Mesodermal cell (in vitro differentiated cells): ENCODE data around the gene TBCD.

Source experiments
- H3K27ac ChIP-seq: 2 replicates; pipeline ENCODE4 v1.7.0; 2013; ENCODE audit warnings: mild to moderate bottlenecking, low read depth, low read length, moderate library complexity; ENCODE audit not compliant: severe bottlenecking
- H3K36me3 ChIP-seq: 2 replicates; pipeline ENCODE4 v1.7.1; 2013; ENCODE audit warnings: mild to moderate bottlenecking, low read length, moderate library complexity; ENCODE audit not compliant: control insufficient read depth, insufficient read depth
- H3K4me1 ChIP-seq: one replicate; pipeline ENCODE4 v1.7.1; 2013; ENCODE audit warnings: mild to moderate bottlenecking, low read length; ENCODE audit not compliant: insufficient read depth, control insufficient read depth, poor library complexity, severe bottlenecking
- H3K4me3 ChIP-seq: 2 replicates; pipeline ENCODE4 v1.7.0; 2013; ENCODE audit warnings: low read length, control low read depth, mild to moderate bottlenecking; ENCODE audit not compliant: insufficient read depth, poor library complexity, severe bottlenecking; ENCODE audit errors: extremely low read depth
- H3K9me3 ChIP-seq: 2 replicates; pipeline ENCODE4 v1.7.1; 2013; ENCODE audit warnings: mild to moderate bottlenecking, low read length, moderate library complexity; ENCODE audit not compliant: control insufficient read depth
- WGBS, 2 experiments: methylation state at CpG; one replicate each; pipeline ENCODE4 v1.1.5; 2013; ENCODE audit warnings: missing lambda C conversion rate in 2 of 2; ENCODE audit not compliant: insufficient coverage in 2 of 2; 5-methylcytosine and 5-hydroxymethylcytosine counted together

Gene TBCD

DNA sequence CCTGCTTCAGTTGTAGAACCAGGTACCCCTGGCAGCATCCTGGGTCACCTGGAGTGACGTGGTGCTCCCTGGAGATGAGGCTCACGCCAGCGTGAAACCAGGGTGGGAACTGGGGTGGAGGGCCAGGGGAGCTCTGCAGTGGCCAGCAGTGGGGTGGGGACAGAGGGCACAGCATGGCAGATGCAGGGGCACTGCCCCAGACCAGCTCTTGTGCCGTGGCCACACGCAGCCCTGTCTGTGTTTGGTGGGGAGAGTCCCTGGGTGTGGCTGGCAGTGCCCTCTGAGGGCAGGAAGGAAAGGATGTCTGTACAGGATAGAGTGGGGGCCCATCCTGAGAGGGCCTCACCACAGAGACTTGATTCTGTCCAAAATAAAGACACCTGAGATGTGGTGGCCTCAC, 63.5 kb downstream of the TBCD start:
- no peak overlapping the region for H3K27ac ChIP-seq
- H3K9me3 ChIP-seq, result peaks cover 10% of the 10 kb centered on the region
- H3K36me3 ChIP-seq, result peaks cover 71% of the 10 kb centered on the region
- WGBS, 2 experiments, result 97 to 100% methylated on average over 3 to 5 of the region's 5 CpGs
- no peaks in the 10 kb centered on the region for H3K4me1 ChIP-seq
- no peak overlapping the region for H3K4me3 ChIP-seq

DNA sequence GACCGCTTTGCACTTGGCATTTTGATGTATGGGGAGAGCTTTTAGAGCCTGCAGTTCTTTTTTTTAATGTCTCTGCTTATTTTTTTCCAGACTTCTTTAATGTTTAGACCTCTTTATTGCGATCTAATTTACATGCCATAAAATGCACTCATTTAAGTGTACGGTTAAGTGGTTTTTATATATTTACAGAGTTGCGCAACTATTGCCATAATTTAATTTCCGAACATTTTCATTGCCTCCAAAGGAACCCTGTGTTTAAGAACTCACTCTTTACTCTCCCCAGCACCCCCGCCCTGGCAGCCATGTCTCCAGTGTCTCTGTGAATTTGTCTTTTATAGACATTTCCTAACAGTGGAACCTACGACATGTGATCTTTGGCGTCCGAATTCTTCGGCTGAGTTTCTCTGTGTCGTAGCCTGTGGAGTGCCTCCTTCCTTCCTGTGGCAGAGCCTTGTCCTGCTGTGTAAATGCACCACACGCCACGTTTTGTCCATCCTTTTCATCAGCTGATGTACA, 64.0 kb downstream of the TBCD start:
- 96 to 98% methylated on average over 8 to 11 of the region's 13 CpGs for WGBS, 2 experiments

DNA sequence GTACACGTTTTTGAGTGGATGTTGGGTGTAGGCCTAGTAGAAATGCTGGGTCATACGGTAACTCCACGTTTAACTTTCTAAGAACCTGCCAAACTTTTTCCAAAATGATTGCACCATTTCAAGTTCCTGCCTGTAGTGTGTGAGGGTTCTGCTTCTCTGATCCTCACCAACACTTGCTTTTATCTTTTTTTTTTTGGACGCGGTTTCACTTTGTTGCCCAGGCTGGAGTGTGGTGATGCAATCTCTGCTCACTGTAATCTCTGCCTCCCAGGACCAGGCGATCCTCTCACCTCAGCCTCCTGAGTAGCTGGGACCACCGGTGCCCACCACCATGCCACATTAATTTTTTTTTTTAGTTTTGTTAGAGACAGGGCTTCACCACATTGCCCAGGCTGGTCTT, 64.5 kb downstream of the TBCD start:
- H3K9me3 ChIP-seq, result peaks cover 11% of the 10 kb centered on the region
- WGBS, 2 experiments, result 90% methylated on average over 4 of the region's 7 CpGs; no CpG with 5 or more reads in 1 of the 2 experiments
- H3K4me3 ChIP-seq, result no peak overlapping the region
- H3K27ac ChIP-seq, result no peak overlapping the region
- no peaks in the 10 kb centered on the region for H3K4me1 ChIP-seq
- H3K36me3 ChIP-seq, result peaks cover 71% of the 10 kb centered on the region

More for the DNA sequence above, 64.0 kb downstream of the TBCD start:
- Histone ChIP-seq H3K4me1 (no peaks in the 10 kb centered on the region), H3K36me3 (peaks cover 70% of the 10 kb centered on the region), H3K4me3 (no peak overlapping the region), H3K27ac (no peak overlapping the region), H3K9me3 (peaks cover 11% of the 10 kb centered on the region)

DNA sequence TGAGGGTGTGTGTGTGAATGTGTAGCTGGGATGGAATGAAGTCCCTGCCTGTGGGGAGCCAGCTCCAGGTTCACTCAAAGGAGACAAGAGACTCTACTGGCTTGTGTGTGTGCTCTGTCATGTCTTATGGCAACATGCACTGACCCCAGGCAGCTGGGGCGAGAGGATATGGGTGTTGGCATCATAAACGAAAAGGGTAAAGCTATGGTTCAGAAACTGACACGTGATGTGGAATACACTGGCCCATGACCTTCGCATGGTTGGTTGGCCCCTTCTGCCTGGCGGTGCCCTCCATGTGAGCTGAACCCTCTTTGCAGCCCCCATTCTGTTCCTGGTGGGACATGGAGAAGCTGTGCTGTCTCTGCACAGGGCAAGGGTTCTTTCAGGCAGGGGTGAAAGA, 66.1 kb downstream of the TBCD start:
- Histone ChIP-seq H3K4me3 (no peak overlapping the region), H3K9me3 (peaks cover 11% of the 10 kb centered on the region), H3K27ac (no peak overlapping the region), H3K36me3 (peaks cover 69% of the 10 kb centered on the region), H3K4me1 (no peaks in the 10 kb centered on the region)
- 96 to 100% methylated on average over 4 to 5 of the region's 5 CpGs for WGBS, 2 experiments

DNA sequence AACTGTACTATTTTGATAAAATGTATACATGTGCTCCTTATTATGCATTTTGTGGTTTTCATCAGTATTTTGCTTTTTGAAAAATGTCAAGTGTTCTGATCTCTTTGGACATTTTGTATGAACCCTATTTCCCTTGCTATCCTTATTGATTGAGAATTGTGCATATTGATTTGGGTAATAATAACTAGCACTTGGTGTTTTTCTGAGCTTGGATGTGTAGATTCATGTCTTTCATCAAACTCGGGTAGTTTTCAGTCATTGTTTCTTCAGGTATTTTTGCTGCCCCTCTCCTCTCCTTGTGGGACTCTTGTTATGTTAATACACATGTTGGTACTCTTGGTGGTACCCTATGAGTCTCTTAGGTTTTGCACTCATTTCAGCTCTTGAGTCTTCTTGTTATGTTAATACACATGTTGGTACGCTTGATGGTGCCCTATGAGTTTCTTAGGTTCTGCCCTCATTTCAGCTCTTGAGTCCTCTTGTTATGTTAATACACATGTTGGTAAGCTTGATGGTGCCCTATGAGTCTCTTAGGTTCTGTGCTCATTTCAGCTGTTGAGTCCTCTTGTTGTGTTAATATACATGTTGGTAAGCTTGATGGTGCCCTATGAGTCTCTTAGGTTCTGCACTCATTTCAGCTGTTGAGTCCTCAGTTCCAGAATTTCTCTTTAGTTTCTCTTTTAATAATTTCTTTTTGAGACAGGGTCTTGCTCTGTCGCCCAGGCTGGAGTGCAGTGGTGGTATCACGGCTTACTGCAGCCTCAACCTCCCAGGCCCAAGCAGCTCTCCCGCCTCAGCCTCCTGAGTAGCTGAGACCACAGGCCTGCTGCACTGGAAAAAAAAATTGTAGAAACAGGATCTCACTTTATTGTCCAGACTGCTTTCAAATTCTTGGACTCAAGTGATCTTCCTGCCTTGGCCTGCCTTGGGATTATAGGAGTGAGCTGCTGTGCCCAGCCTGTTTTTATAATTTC, 68.7 kb downstream of the TBCD start:
- H3K36me3 ChIP-seq, result peaks cover 55% of the 10 kb centered on the region
- no peak overlapping the region for H3K27ac ChIP-seq
- H3K4me3 ChIP-seq, result no peak overlapping the region
- H3K9me3 ChIP-seq, result peaks cover 11% of the 10 kb centered on the region
- 91% methylated on average over 3 to 4 of the region's 5 CpGs for WGBS, 2 experiments
- H3K4me1 ChIP-seq, result no peaks in the 10 kb centered on the region

DNA sequence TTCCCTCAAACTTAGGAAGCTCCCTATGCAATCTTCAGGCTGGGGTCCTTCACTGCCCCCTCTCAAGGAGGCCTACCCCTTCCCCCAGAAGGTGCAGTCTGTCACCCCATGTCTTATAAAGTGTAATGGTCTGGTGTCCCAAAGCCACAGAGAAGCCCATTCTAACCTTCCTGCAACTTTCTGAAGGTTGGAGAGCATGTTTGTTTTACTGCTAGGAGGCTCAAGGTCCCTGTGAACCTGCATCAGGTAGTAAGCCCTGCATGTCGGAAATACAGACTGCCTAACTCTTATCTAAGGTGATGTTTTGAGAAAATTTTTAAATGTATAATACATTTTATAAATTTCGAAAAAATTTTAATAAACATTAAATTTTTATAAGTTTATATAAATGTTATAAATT, 69.7 kb downstream of the TBCD start:
- H3K36me3 ChIP-seq, result peaks cover 47% of the 10 kb centered on the region
- no peaks in the 10 kb centered on the region for H3K4me1 ChIP-seq
- no peak overlapping the region for H3K4me3 ChIP-seq
- no CpG with 5 or more reads among the region's 2 CpGs for WGBS, 2 experiments
- peaks cover 11% of the 10 kb centered on the region for H3K9me3 ChIP-seq
- H3K27ac ChIP-seq, result no peak overlapping the region

DNA sequence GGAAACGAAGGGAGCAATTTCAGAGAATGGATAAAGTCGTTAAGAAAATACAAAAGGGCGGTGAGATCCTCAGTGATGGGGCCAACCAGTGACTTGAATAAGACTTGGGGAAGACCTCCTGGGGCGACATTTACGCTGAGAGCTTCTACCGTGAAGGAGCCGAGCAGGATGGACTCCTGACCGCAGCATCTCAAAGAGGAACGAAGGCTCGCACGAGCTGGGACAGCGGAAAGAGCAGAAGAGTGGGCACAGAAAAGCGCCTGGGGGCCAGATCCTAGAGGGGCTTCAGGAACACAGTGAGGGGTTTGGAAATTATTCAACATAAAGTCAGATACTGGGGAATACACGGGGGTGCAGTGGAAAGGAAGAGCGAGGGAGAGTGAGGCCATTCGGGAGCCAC, 70.4 kb downstream of the TBCD start:
- no peaks in the 10 kb centered on the region for H3K4me1 ChIP-seq
- no peak overlapping the region for H3K27ac ChIP-seq
- H3K36me3 ChIP-seq, result peaks cover 44% of the 10 kb centered on the region
- no peak overlapping the region for H3K4me3 ChIP-seq
- H3K9me3 ChIP-seq, result peaks cover 11% of the 10 kb centered on the region
- WGBS, 2 experiments, result 92 to 95% methylated on average over 16 of the region's 16 CpGs

DNA sequence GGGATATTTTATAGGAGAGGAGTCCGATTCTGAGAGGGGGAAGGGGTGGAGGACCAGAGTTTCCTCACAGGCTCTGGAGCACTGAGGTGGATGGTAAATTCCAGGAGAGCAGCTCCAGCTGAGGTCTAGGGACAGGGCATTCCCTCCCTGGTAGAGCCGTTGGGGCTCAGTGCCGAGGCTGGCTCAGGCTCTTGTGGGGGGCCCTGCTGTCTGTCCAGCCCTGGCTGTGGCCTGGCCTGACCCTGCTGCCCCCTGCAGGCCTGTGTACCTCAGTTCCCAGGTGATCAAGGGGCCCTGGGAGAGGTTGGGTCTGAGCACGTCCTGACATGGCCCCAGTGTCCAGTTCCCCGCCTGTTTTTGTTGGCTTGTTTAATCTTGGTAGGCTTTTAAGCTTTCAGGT, 71.1 kb downstream of the TBCD start:
- 94 to 100% methylated on average over 4 to 5 of the region's 5 CpGs for WGBS, 2 experiments
- peaks cover 45% of the 10 kb centered on the region for H3K36me3 ChIP-seq
- no peaks in the 10 kb centered on the region for H3K4me1 ChIP-seq
- no peak overlapping the region for H3K27ac ChIP-seq
- no peak overlapping the region for H3K4me3 ChIP-seq
- H3K9me3 ChIP-seq, result peaks cover 11% of the 10 kb centered on the region

DNA sequence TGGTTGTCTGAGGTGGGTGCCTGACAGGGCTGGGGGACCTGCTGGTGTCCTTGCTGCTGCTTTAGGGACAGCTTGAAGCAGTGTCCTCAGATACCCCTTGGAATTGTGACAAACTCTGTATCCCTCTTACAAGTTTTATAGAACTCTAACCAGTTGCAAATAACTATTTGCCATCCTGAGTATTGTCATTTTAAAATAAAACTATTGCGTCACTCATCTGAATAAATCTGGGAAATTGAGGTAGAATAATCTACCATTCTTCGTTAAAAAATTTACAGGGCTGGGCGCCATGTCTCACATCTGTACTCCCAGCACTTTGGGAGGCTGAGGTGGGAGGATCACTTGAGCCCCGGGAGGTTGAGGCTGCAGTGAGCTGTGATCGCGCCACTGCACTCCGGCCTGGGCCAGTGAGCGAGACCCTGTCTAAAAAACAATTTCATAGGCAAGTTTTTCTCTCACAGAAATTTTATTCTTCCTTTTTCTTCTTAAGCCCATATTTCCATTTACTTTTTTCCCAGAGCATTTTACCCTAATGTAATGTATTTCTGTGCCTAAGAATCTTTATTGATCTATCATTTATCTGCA, 73.8 kb downstream of the TBCD start:
- Histone ChIP-seq H3K9me3 (no peaks in the 10 kb centered on the region), H3K27ac (no peak overlapping the region), H3K4me1 (no peaks in the 10 kb centered on the region), H3K36me3 (peaks cover 45% of the 10 kb centered on the region), H3K4me3 (no peak overlapping the region)
- WGBS, 2 experiments, result 86 to 100% methylated on average over 6 to 7 of the region's 8 CpGs

DNA sequence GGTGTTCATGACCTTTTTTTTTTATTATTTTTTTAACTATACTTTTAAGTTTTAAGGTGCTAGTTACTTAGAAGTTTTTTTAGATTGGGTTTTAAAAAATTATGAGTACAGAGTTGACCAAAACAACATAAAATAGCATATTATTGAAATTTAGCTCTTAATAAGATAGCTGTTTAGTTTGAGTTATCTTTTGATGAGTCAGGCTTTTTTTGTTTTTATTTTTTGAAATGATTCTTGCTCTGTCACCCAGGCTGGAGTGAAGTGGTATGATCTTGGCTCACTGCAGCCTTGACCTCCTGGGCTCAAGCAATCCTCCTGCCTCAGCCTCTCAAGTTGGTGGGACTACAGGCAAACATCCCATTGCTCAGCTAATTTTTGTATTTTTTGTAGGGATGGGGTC, 74.3 kb downstream of the TBCD start:
- Histone ChIP-seq H3K27ac (no peak overlapping the region), H3K36me3 (peaks cover 46% of the 10 kb centered on the region)

DNA sequence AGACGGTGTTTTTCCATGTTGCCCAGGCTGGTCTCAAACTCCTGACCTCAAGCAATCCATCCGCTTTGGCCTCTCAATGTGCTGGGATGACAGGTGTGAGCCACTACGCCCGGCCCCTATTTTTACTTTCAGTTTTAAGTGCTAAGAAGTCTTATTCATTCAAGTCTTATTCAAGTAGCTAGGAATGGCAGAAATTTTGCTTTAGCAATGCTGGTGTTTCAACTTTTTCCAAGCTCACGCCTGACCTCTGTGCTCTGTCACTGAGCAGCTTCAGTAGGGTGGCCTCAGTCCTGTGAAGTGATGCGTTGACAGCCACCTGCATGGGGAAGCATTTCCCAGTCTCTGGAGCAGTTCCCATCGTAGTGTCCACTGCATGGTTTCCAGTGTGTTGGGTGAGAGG, 75.1 kb downstream of the TBCD start:
- WGBS, 2 experiments, result 97 to 98% methylated on average over 7 of the region's 7 CpGs

More for the DNA sequence above, 74.3 kb downstream of the TBCD start:
- Histone ChIP-seq H3K4me1 (no peaks in the 10 kb centered on the region), H3K4me3 (no peak overlapping the region), H3K9me3 (no peaks in the 10 kb centered on the region)

More for the DNA sequence above, 75.1 kb downstream of the TBCD start:
- Histone ChIP-seq H3K4me1 (no peaks in the 10 kb centered on the region), H3K9me3 (no peaks in the 10 kb centered on the region), H3K4me3 (no peak overlapping the region), H3K27ac (no peak overlapping the region), H3K36me3 (peaks cover 42% of the 10 kb centered on the region)
